ENCODE results near the gene NTM.

DNA sequence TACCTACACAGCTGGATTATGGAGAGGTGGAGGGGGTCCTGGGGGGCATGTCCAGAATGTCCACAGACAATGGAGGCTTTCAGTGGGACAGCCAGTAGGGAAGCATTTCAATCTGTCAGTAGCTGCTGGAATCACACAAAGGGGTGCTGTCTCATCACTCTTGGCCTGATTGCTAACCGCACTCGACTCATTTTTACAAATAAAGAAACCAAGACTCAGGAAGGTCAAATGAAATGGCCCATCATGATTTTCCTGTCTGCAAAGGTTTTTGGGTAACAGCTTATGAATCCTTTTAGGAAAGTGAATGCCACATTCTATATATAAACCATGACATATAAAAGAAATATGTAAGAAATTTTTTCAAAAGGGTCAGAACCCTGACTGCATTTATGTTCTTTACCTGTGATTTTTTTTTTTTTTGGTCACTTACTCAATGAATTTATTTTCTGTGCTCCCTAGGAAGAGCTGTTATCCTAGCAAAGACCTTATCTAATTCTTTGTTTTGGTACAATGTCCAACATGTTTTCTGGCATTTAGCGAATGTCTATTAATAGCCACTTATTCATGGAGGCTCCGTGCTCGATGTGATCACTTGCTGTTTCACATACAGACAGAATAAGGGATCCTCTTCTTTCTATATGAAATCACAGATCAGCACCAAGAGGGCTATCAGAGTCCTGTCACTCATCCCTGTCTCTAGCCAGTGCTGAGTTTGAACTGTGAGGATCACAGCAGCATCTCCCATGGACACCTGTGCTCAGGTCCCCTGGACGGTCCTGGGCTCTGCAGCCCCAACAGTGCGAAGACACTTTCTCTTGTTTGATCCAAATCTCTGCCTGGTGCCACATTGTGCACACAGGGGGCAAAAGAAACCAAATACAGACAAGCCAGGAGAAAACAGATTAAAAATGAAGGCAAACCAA lies 979.7 kb downstream of the NTM start:
- TF ChIP-seq, protein P1, sequence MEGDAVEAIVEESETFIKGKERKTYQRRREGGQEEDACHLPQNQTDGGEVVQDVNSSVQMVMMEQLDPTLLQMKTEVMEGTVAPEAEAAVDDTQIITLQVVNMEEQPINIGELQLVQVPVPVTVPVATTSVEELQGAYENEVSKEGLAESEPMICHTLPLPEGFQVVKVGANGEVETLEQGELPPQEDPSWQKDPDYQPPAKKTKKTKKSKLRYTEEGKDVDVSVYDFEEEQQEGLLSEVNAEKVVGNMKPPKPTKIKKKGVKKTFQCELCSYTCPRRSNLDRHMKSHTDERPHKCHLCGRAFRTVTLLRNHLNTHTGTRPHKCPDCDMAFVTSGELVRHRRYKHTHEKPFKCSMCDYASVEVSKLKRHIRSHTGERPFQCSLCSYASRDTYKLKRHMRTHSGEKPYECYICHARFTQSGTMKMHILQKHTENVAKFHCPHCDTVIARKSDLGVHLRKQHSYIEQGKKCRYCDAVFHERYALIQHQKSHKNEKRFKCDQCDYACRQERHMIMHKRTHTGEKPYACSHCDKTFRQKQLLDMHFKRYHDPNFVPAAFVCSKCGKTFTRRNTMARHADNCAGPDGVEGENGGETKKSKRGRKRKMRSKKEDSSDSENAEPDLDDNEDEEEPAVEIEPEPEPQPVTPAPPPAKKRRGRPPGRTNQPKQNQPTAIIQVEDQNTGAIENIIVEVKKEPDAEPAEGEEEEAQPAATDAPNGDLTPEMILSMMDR (IDR thresholded peaks at IDR 0.05; ENCODE audit: low read depth, low read length, poor library complexity, severe bottlenecking): no peak
- TF ChIP-seq EZH2phosphoT487 (IDR thresholded peaks at IDR 0.05; ENCODE audit: borderline replicate concordance, low read length): no peak
